GM21528 (cell line): Measurements from ENCODE around the gene RTKN.
A peak's percentile ranks its signal among the peaks of the same experiment; 100 is the strongest.
"Not testable (repeated sequence)": the region's sequence is repeated elsewhere in the genome, so short reads cannot be mapped to it uniquely, and the experiment has no call there.

ENCODE experiments used
- ATAC-seq: cut with Tn5 transposase; IDR thresholded peaks from one replicate; pipeline ENCODE4 v1.9.1; 2021; ENCODE audit warnings: mild to moderate bottlenecking, moderate library complexity; ENCODE audit not compliant: unreplicated experiment, low FRiP score

RTKN gene

GRCh38 chr2:74441690-74442482 lies at the start of gene RTKN:
Gene RTKN (minus strand): TSS chr2:74441937. CDS start chr2:74441816, 121 bp downstream.
- no peak for ATAC-seq

- no peak for ATAC-seq
Observed at GRCh38 chr2:74489906-74490305, 48.2 kb upstream of the RTKN start.

- ATAC-seq: no peak
Observed at GRCh38 chr2:74488643-74489481, 47.1 kb upstream of the RTKN start.

- no peak for ATAC-seq
Observed at GRCh38 chr2:74486141-74486540, 44.4 kb upstream of the RTKN start.

- ATAC-seq: not testable (repeated sequence)
Observed at GRCh38 chr2:74483675-74484164, 42.0 kb upstream of the RTKN start.

- ATAC-seq: peak; percentile 90
Observed at GRCh38 chr2:74482801-74483674, 41.3 kb upstream of the RTKN start, which contains the start of the genes CCDC142 and TTC31. Gene CCDC142 (minus strand): TSS chr2:74482998. CDS start chr2:74482837, 161 bp downstream. Gene TTC31 (plus strand): TSS chr2:74483081. CDS start chr2:74483096, 15 bp downstream.

GRCh38 chr2:74481961-74482800 lies 40.4 kb upstream of the RTKN start:
- ATAC-seq: peak; percentile 46

GRCh38 chr2:74481431-74481830 lies 39.7 kb upstream of the RTKN start:
- ATAC-seq: no peak

- no peak for ATAC-seq
Observed at GRCh38 chr2:74474899-74475298, 33.2 kb upstream of the RTKN start.

GRCh38 chr2:74474481-74474880 lies 32.7 kb upstream of the RTKN start:
- no peak for ATAC-seq

- no peak for ATAC-seq
Observed at GRCh38 chr2:74472945-74473258, 31.2 kb upstream of the RTKN start.

- peak; percentile 81 for ATAC-seq
Observed at GRCh38 chr2:74472086-74472944, 30.6 kb upstream of the RTKN start, which contains the start of gene MRPL53. Gene MRPL53 (minus strand): TSS chr2:74472680. CDS start chr2:74472660, 20 bp downstream.

GRCh38 chr2:74471332-74472065 lies 29.8 kb upstream of the RTKN start:
- ATAC-seq: no peak

GRCh38 chr2:74470742-74471141 lies 29.0 kb upstream of the RTKN start:
- ATAC-seq: not testable (repeated sequence)

GRCh38 chr2:74464406-74464805 lies 22.7 kb upstream of the RTKN start:
- ATAC-seq: no peak

GRCh38 chr2:74462786-74463105 lies 21.0 kb upstream of the RTKN start:
- no peak for ATAC-seq

- no peak for ATAC-seq
Observed at GRCh38 chr2:74462054-74462785, 20.5 kb upstream of the RTKN start.
